B cell (primary cell): Measurements from ENCODE around the gene PITPNM3. TPM values are rescaled to one million over a fixed set of nuclear protein-coding genes. Genes with fewer than 3 reads are reported as not detected.

Experiments
- ATAC-seq: fragments of 200-7000 bp; cut with Tn5 transposase; one replicate; pipeline ENCODE4 v1.10.0; 2021; ENCODE audit warnings: low read depth, mild to moderate bottlenecking, moderate number of reproducible peaks, moderate library complexity
- CTCF ChIA-PET: fragments of 350-600 bp; sonication (Branson Sonifier 250); formaldehyde crosslinking; loops from one replicate; lab custom pipeline; 2021; ENCODE audit warnings: antibody characterized with exemption, inconsistent platforms; lab: Charles Lee
- POLR2A ChIA-PET: fragments of 350-600 bp; sonication (Branson Sonifier 250); formaldehyde crosslinking; loops from one replicate; lab custom pipeline; 2021; ENCODE audit warnings: antibody characterized with exemption; lab: Charles Lee
- DNase-seq: peaks from one replicate; pipeline ENCODE4 v3.0.0; 2013
- H2AFZ ChIP-seq: 2 replicates; pipeline ENCODE4 v1.6.1; 2012; ENCODE audit warnings: mild to moderate bottlenecking, low read depth, low read length; ENCODE audit not compliant: insufficient read depth, poor library complexity, severe bottlenecking
- H3K27ac ChIP-seq, 2 donors: 1 replicate in 1 of 2; 2 replicates in 1 of 2; pipeline ENCODE4 v1.5.1; 2012 to 2013; ENCODE audit warnings: low read length in 2 of 2, mild to moderate bottlenecking in 2 of 2, moderate library complexity in 1 of 2
- H3K27me3 ChIP-seq, 4 experiments: fragments of 200-600 bp in 1 of 4; sonication (generic) in 1 of 4; replicated peaks in 1 of 4; 1 replicate in 2 of 4; 2 replicates in 2 of 4; pipeline versions ENCODE4 v1.6.1 to v1.7.0; 2013 to 2016; ENCODE audit warnings: low read length in 3 of 4, mild to moderate bottlenecking in 2 of 4, mixed read lengths in 1 of 4, moderate library complexity in 1 of 4; ENCODE audit not compliant: insufficient read depth in 4 of 4, control insufficient read depth in 3 of 4; ENCODE audit errors: control extremely low read depth in 1 of 4
- H3K36me3 ChIP-seq, 2 experiments: replicated peaks in 1 of 2; 1 replicate in 1 of 2; 2 replicates in 1 of 2; pipeline versions ENCODE4 v1.6.1 to v1.7.1; 2013; ENCODE audit warnings: low read length in 1 of 2; ENCODE audit not compliant: insufficient read depth in 2 of 2, control insufficient read depth in 1 of 2; ENCODE audit errors: control extremely low read depth in 1 of 2, extremely low read depth in 1 of 2
- H3K4me1 ChIP-seq, 2 donors: fragments of 200-600 bp in 1 of 2; sonication (generic) in 1 of 2; 1 replicate in 1 of 2; 2 replicates in 1 of 2; pipeline versions ENCODE4 v1.5.1 to v1.6.1; 2013 to 2017; ENCODE audit warnings: low read length in 2 of 2; ENCODE audit not compliant: control insufficient read depth in 2 of 2, insufficient read depth in 2 of 2
- H3K4me2 ChIP-seq: replicated peaks from 2 replicates; pipeline ENCODE3; 2012; ENCODE audit warnings: mild to moderate bottlenecking, low read depth, low read length; ENCODE audit not compliant: poor library complexity, severe bottlenecking
- H3K4me3 ChIP-seq, 5 experiments: fragments of 200-600 bp in 1 of 5; sonication (generic) in 1 of 5; 1 replicate in 3 of 5; 2 replicates in 2 of 5; pipeline versions ENCODE4 v1.5.1 to v1.7.0; 2011 to 2016; ENCODE audit warnings: low read length in 4 of 5, mild to moderate bottlenecking in 4 of 5, low read depth in 2 of 5, control low read depth in 1 of 5, moderate library complexity in 1 of 5; ENCODE audit not compliant: insufficient read depth in 1 of 5; ENCODE audit errors: control extremely low read depth in 1 of 5, extremely low read depth in 1 of 5
- H3K79me2 ChIP-seq: fragments of 200-600 bp; sonication (generic); one replicate; pipeline ENCODE4 v1.6.0; 2016; ENCODE audit warnings: low read length; ENCODE audit not compliant: control insufficient read depth, insufficient read depth
- H3K9ac ChIP-seq: fragments of 200-600 bp; sonication (generic); 2 replicates; pipeline ENCODE4 v1.6.1; 2017; ENCODE audit warnings: mild to moderate bottlenecking, low read length, moderate library complexity
- H3K9me3 ChIP-seq, 3 donors: one replicate each; pipeline versions ENCODE4 v1.6.1 to v1.7.1; 2013; ENCODE audit warnings: low read length in 2 of 3; ENCODE audit not compliant: control insufficient read depth in 2 of 3, insufficient read depth in 1 of 3; ENCODE audit errors: control extremely low read depth in 1 of 3
- H4K20me1 ChIP-seq: 2 replicates; pipeline ENCODE4 v1.6.0; 2012; ENCODE audit warnings: mild to moderate bottlenecking, low read length; ENCODE audit not compliant: insufficient read depth, control insufficient read depth, poor library complexity, severe bottlenecking
- H3K27ac Mint-ChIP-seq: one replicate; pipeline ENCODE4 v1.8.0; 2021; ENCODE audit warnings: mixed read lengths
- H3K27me3 Mint-ChIP-seq: one replicate; pipeline ENCODE4 v1.8.0; 2021; ENCODE audit warnings: mixed read lengths
- H3K4me1 Mint-ChIP-seq: one replicate; pipeline ENCODE4 v1.8.0; 2021; ENCODE audit warnings: mixed read lengths
- H3K4me3 Mint-ChIP-seq: one replicate; pipeline ENCODE4 v1.8.0; 2021; ENCODE audit warnings: mixed read lengths
- H3K9me3 Mint-ChIP-seq: one replicate; pipeline ENCODE4 v1.8.0; 2022; ENCODE audit warnings: mixed read lengths; ENCODE audit not compliant: insufficient read depth
- CTCF ChIP-seq: fragments of 200-600 bp; IDR thresholded peaks from one replicate; pipeline ENCODE4 v1.8.0; 2022; ENCODE audit warnings: antibody characterized with exemption, mild to moderate bottlenecking
- EZH2 ChIP-seq: IDR thresholded peaks from 2 replicates; pipeline ENCODE4 v1.6.1; 2012; ENCODE audit warnings: borderline replicate concordance, low read depth, mild to moderate bottlenecking, moderate library complexity, low read length; ENCODE audit not compliant: insufficient read depth, poor library complexity, severe bottlenecking
- WGBS: methylation state at CpG from one replicate; pipeline ENCODE4 v1.1.5; 2013; ENCODE audit warnings: missing lambda C conversion rate; ENCODE audit not compliant: insufficient coverage; 5-methylcytosine and 5-hydroxymethylcytosine counted together
- intact Hi-C: fragments of 100-400 bp; cut with micrococcal nuclease; formaldehyde crosslinking; loops from one replicate; pipeline ENCODE4 v1.10.0; 2022
- polyA plus RNA-seq: library from polyadenylated mRNA; depleted of rRNA; stranded (reverse); fragments of >200 nt; gene quantifications from 2 replicates; pipeline ENCODE4 v1.2.3, GENCODE V29; 2012
- total RNA-seq, 2 donors: library from RNA; stranded (reverse); fragments of 120-200 nt in 1 of 2; gene quantifications; 1 replicate in 1 of 2; 2 replicates in 1 of 2; pipeline versions ENCODE4 v1.2.3 to v1.2.4, GENCODE V29; 2013 to 2022

Gene PITPNM3
- total and polyA plus RNA-seq, 2 donors (not counting 1 experiment from before 2014, with no cell fraction given) = 0.31 to 0.49 TPM

- H3K9ac ChIP-seq = no peak overlapping the region
- WGBS = 67% methylated on average over 3 of the region's 5 CpGs
- Mint-ChIP-seq H3K4me1 (no peaks in the 10 kb centered on the region), H3K9me3 (no peaks in the 10 kb centered on the region), H3K4me3 (no peak overlapping the region), H3K27me3 (peaks cover 9% of the 10 kb centered on the region), H3K27ac (no peak overlapping the region)
- no peaks in the 10 kb centered on the region for H3K27me3 ChIP-seq
- H4K20me1 ChIP-seq = no peaks in the 10 kb centered on the region
- intact Hi-C loops = no loop called here
- no peak for TF ChIP-seq EZH2
- no peak for TF ChIP-seq CTCF
- DNase-seq (no peak), ATAC-seq (no peak)
- ChIA-PET CTCF (no interaction called here), POLR2A (no interaction called here)
- H3K79me2 ChIP-seq = no peaks in the 10 kb centered on the region
- no peaks in the 10 kb centered on the region for H3K9me3 ChIP-seq
- no peak overlapping the region for H2AFZ ChIP-seq
- no peaks in the 10 kb centered on the region for H3K4me1 ChIP-seq
- no peaks in the 10 kb centered on the region for H3K36me3 ChIP-seq
- no peak overlapping the region for H3K4me2 ChIP-seq
- H3K27ac ChIP-seq = no peak overlapping the region
- H3K4me3 ChIP-seq = no peak overlapping the region
Observed at GRCh38 chr17:6532441-6532885, 23.9 kb downstream of the PITPNM3 start.

GRCh38 chr17:6531575-6531974 is 24.8 kb downstream of the PITPNM3 start:
- Histone ChIP-seq H4K20me1 (no peaks in the 10 kb centered on the region), H3K4me2 (no peak overlapping the region), H3K9ac (no peak overlapping the region), H3K4me3 (no peak overlapping the region), H3K4me1 (no peaks in the 10 kb centered on the region), H3K9me3 (no peaks in the 10 kb centered on the region), H3K79me2 (no peaks in the 10 kb centered on the region), H3K27me3 (no peaks in the 10 kb centered on the region), H3K27ac (no peak overlapping the region), H2AFZ (no peak overlapping the region), H3K36me3 (no peaks in the 10 kb centered on the region)
- TF ChIP-seq CTCF = no peak
- TF ChIP-seq EZH2 = no peak
- H3K9me3 Mint-ChIP-seq = no peaks in the 10 kb centered on the region
- H3K4me3 Mint-ChIP-seq = no peak overlapping the region
- no peak overlapping the region for H3K27ac Mint-ChIP-seq
- POLR2A ChIA-PET = no interaction called here
- DNase-seq = no peak
- peaks cover 9% of the 10 kb centered on the region for H3K27me3 Mint-ChIP-seq
- intact Hi-C loops = no loop called here
- 73% methylated on average over 6 of the region's 7 CpGs for WGBS
- CTCF ChIA-PET = no interaction called here
- no peak for ATAC-seq
- no peaks in the 10 kb centered on the region for H3K4me1 Mint-ChIP-seq
